Measurements from ENCODE around the gene CDKL2. TPM values are rescaled to one million over a fixed set of nuclear protein-coding genes. Genes with fewer than 3 reads are reported as not detected.

The CDKL2 gene
- total and polyA plus RNA-seq, 2 of the 8 experiments (the other 6 are each of a cell fraction or from before 2014, with no cell fraction given) = 1.4 to 2.1 TPM

DNA sequence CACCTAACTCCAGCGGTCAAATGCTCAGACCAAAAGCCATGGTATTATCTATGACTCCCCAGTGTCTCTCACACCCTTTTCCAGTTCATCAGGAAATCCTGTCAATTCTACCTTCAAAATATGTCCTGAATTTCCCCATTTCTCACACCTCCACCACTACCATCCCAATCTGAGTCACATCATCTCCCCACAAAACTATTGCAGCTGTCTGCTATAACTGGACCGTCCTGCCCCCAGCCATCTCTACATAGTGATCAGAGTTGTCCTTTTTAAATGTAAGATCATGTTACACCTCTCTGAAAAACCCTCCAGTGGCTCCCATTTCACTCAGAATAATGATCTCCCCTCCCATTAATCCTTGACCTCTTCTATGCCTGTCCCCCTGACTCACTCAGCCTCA, 81.3 kb downstream of the CDKL2 start:
- no peaks in the 10 kb centered on the region for H3K79me2 ChIP-seq (ENCODE audit: control insufficient read depth in 1 of 2, insufficient read depth in 2 of 2, low read length in 2 of 2)
- POLR2A ChIA-PET (ENCODE audit: partially characterized antibody) = no interaction called here
- no peak overlapping the region for H2BK5ac ChIP-seq (ENCODE audit: low read depth, low read length)
- H2AK5ac ChIP-seq (ENCODE audit: low read depth, low read length) = no peak overlapping the region
- FAIRE-seq = no peak
- H4K20me1 ChIP-seq (replicated peaks in 1 of 2; ENCODE audit: control insufficient read depth in 1 of 2, insufficient read depth in 2 of 2, low read length in 2 of 2) = no peaks in the 10 kb centered on the region
- DNase-seq (ENCODE audit: low read depth in 1 of 2, low spot score in 2 of 2) = no peak
- H3K23me2 ChIP-seq (ENCODE audit: low read depth, low read length) = no peaks in the 10 kb centered on the region
- no peaks in the 10 kb centered on the region for H3K9me3 ChIP-seq (ENCODE audit: insufficient read depth in 2 of 2, low read depth in 1 of 2, low read length in 1 of 2)
- no peak overlapping the region for H2BK12ac ChIP-seq (ENCODE audit: low read depth, low read length)
- 0 out of 7 replicates have a peak, but pooled peaks cover 0 to 2% (median 0%) of the 10 kb centered on the region in 4 experiments for H3K4me1 ChIP-seq (replicated peaks in 1 of 4; ENCODE audit: control insufficient read depth in 3 of 4, insufficient read depth in 4 of 4, low read length in 3 of 4)
- H4K91ac ChIP-seq (replicated peaks; ENCODE audit: insufficient read length, low read length) = no peak overlapping the region
- H3K14ac ChIP-seq (ENCODE audit: insufficient read length) = no peak overlapping the region
- TF ChIP-seq SP1 (IDR thresholded peaks at IDR 0.05; ENCODE audit: low read depth, low read length) (no peak), RXRA (IDR thresholded peaks at IDR 0.05; ENCODE audit: insufficient read depth, low read depth, low read length) (no peak), HDAC6 (IDR thresholded peaks at IDR 0.05; ENCODE audit: low read depth, low read length) (no peak), KDM4A (IDR thresholded peaks at IDR 0.05; ENCODE audit: low read depth, low read length, severe bottlenecking) (no peak), KDM5A (IDR thresholded peaks at IDR 0.05; ENCODE audit: low read length) (no peak), TEAD4 (IDR thresholded peaks at IDR 0.05; ENCODE audit: low read depth, low read length) (no peak), KDM1A (IDR thresholded peaks at IDR 0.05; ENCODE audit: borderline replicate concordance, low read length) (no peak), BCL11A (IDR thresholded peaks at IDR 0.05; ENCODE audit: low read depth in 2 of 2, low read length in 2 of 2) (no peak)
- TF ChIP-seq, protein P1, sequence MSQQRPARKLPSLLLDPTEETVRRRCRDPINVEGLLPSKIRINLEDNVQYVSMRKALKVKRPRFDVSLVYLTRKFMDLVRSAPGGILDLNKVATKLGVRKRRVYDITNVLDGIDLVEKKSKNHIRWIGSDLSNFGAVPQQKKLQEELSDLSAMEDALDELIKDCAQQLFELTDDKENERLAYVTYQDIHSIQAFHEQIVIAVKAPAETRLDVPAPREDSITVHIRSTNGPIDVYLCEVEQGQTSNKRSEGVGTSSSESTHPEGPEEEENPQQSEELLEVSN (IDR thresholded peaks at IDR 0.05) = no peak
- no peak overlapping the region for H4K5ac ChIP-seq (ENCODE audit: insufficient read length, low read depth, low read length)
- H3K56ac ChIP-seq (replicated peaks; ENCODE audit: insufficient read length, low read depth, low read length) = no peak overlapping the region
- H3K4me3 ChIP-seq (ENCODE audit: extremely low read depth in 1 of 4, insufficient read depth in 2 of 4, low read depth in 3 of 4, low read length in 4 of 4) = no peak overlapping the region
- no peaks in the 10 kb centered on the region for H3K79me1 ChIP-seq (ENCODE audit: low read depth, low read length)
- H2BK20ac ChIP-seq (ENCODE audit: low read length) = no peak overlapping the region
- H4K8ac ChIP-seq (ENCODE audit: extremely low read depth, insufficient read depth, low read length) = no peak overlapping the region
- H2BK15ac ChIP-seq (ENCODE audit: low read length) = no peak overlapping the region
- H3K4me2 ChIP-seq (ENCODE audit: insufficient read depth in 1 of 2, low read depth in 2 of 2, low read length in 2 of 2) = no peak overlapping the region
- CTCF ChIA-PET (ENCODE audit: partially characterized antibody) = no interaction called here
- no peak overlapping the region for H2BK120ac ChIP-seq (replicated peaks; ENCODE audit: low read depth, low read length)
- no peak overlapping the region for H3K9ac ChIP-seq (replicated peaks in 1 of 4; ENCODE audit: extremely low read depth in 1 of 4, low read depth in 3 of 4, low read length in 3 of 4)
- no peak overlapping the region for H2AFZ ChIP-seq (ENCODE audit: low read length)
- no peak overlapping the region for H3K27ac ChIP-seq (ENCODE audit: low read depth, low read length)
- H3K4ac ChIP-seq (replicated peaks; ENCODE audit: insufficient read length, low read depth, low read length) = no peak overlapping the region
- no peaks in the 10 kb centered on the region for H3K27me3 ChIP-seq (replicated peaks in 1 of 4; ENCODE audit: control insufficient read depth in 3 of 4, extremely low read depth in 1 of 4, insufficient read depth in 3 of 4, low read length in 3 of 4)
- H3K18ac ChIP-seq (ENCODE audit: extremely low read depth, low read length) = no peak overlapping the region
- 91% methylated on average over 2 of the region's 2 CpGs; no CpG with 5 or more reads in 1 of the 2 experiments for WGBS, 2 experiments (ENCODE audit: extremely low coverage in 1 of 2, insufficient coverage in 1 of 2, insufficient read length in 1 of 2, insufficient replicate concordance in 2 of 2, low coverage in 1 of 2, low lambda C conversion rate in 2 of 2, missing lambda C conversion rate in 1 of 2)
- no peaks in the 10 kb centered on the region for H3K36me3 ChIP-seq (ENCODE audit: control insufficient read depth in 2 of 4, insufficient read depth in 4 of 4, low read length in 3 of 4)
- no peak overlapping the region for H3K23ac ChIP-seq (ENCODE audit: insufficient read length)

Data from H1 (cell line).